Measurements from ENCODE around the gene CNN3. TPM values are rescaled to one million over a fixed set of nuclear protein-coding genes. Genes with fewer than 3 reads are reported as not detected.
A peak's percentile ranks its signal among the peaks of the same experiment; 100 is the strongest.

The CNN3 gene
- total RNA-seq, 4 donors from 2014 or later: 148 to 216 (median 175) TPM

DNA sequence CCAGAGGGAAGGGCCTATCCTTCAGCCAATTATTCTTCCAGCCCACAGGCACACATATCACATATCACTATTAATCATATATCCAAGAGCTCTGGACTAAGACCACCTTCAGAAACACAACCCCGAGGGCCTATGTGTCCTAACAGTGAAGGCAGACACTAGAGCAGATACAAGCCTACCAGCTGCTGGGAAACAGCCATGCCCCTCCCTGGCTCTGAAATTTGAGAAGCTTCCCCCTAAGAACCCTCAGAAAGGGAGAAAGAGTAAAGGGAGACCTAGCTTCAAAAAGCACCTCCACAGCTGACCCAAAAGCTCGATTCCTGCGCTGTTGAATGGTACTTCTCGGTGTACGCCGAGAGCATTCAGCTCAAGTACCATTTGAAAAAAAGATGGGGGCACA, 17.4 kb downstream of the CNN3 start:
- TF ChIP-seq, protein P1, sequence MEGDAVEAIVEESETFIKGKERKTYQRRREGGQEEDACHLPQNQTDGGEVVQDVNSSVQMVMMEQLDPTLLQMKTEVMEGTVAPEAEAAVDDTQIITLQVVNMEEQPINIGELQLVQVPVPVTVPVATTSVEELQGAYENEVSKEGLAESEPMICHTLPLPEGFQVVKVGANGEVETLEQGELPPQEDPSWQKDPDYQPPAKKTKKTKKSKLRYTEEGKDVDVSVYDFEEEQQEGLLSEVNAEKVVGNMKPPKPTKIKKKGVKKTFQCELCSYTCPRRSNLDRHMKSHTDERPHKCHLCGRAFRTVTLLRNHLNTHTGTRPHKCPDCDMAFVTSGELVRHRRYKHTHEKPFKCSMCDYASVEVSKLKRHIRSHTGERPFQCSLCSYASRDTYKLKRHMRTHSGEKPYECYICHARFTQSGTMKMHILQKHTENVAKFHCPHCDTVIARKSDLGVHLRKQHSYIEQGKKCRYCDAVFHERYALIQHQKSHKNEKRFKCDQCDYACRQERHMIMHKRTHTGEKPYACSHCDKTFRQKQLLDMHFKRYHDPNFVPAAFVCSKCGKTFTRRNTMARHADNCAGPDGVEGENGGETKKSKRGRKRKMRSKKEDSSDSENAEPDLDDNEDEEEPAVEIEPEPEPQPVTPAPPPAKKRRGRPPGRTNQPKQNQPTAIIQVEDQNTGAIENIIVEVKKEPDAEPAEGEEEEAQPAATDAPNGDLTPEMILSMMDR (IDR thresholded peaks at IDR 0.05): no peak
- DNase-seq (ENCODE audit: low spot score) (no peak), ATAC-seq (ENCODE audit: low FRiP score) (no peak)

DNA sequence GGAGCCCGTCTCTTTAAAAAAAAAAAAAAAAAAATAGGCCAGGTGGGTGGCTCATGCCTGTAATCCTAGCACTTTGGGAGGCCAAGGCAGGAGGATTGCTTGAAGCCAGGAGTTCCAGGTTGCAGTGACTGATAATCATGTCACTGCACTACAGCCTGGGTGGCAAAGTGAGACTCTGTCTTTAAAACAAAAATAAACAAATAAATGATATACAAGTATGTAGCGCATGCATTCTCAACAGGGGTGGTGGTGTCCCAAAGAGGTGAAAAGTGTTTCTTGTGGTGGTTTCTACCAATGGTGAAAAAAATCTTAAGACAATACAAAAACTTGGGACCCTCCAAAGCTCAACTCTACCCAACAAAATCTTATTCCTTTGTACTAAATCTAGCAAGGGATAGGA, 17.9 kb downstream of the CNN3 start:
- no peak for ATAC-seq (ENCODE audit: low FRiP score)
- DNase-seq (ENCODE audit: low spot score): no peak
- TF ChIP-seq, protein P1 (IDR thresholded peaks at IDR 0.05): no peak

DNA sequence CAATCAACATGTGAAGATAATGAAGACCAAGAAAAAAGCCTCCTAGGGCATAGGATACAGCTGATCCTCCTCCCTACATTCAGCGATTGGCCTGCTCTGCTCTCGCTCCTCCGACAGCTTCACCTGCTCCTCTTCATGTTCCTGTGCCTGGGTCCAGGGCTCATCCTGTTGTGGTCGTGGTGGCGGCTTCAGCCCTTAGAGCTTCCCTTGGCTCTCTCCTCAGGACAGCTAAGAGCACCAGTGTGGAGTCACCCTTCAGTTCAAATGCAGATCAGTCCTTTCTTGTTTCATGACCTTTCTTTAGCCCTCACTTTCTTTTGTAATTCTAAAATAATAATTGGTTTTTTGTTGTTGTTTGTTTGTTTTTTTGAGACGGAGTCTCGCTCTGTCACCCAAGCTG, 18.7 kb downstream of the CNN3 start:
- TF ChIP-seq, protein P1 (IDR thresholded peaks at IDR 0.05): no peak
- DNase-seq (ENCODE audit: low spot score) (no peak), ATAC-seq (ENCODE audit: low FRiP score) (no peak)

DNA sequence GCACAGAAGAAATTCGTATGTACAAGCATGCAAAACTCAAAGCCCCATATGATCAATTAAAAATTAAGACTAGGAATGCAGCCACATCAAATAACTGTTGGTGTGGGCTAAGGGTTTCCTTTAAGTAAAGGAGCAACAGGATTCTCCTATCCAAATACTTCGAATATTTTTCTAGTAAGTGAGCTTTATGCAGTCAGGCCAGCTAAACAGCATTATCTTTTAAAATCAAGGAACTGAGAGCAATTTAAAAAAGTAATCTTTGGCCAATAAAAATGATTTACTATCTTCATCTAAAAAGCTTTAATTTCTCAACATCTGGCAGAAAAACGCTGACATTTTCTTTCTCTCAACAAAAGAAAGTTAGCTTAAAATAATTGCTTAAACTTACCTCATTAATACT, 19.8 kb downstream of the CNN3 start:
- TF ChIP-seq, protein P1 (IDR thresholded peaks at IDR 0.05): no peak
- DNase-seq (ENCODE audit: low spot score): no peak
- no peak for ATAC-seq (ENCODE audit: low FRiP score)

DNA sequence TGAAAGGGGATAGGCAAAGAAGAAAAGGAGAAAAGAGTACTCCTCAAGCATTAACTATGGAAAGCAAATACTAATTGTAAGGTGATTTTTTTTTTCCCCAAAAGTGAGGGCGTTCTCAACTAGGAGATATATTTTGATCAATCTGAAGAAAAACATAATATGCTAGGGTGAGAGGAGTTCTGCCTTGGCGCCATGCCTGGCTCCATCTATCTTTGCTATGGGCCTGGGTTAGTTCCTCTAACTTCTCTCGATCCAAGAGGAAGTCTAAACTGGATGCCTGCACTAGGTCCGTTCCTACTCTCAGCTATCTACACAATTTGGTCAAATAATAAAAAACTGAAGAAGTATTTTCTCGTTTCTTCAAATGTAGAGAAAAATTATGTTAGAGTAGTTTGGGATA, 20.5 kb downstream of the CNN3 start:
- no peak for DNase-seq (ENCODE audit: low spot score)
- ATAC-seq (ENCODE audit: low FRiP score): no peak
- TF ChIP-seq, protein P1 (IDR thresholded peaks at IDR 0.05): no peak

DNA sequence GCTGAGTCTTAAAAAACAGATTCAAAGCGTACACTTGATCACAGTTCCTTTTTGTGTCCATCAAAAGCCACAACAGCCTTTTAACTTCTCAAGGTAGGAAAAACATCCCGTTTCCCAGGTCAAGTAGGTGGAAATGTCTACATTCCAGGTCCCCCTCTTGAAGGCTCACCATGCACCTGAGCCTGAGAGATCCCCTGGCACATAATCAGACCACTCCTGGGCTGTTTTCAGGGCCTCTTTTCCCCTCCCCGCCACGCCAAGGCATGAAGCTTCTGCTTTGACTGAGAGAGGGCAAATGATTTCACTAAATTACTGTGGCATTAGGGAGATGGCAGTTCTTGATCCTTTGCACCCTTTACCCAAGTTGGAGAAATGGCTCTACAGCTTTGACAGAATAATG, 21.7 kb downstream of the CNN3 start:
- DNase-seq (ENCODE audit: low spot score) (no peak), ATAC-seq (ENCODE audit: low FRiP score) (no peak)
- TF ChIP-seq, protein P1 (IDR thresholded peaks at IDR 0.05): no peak

DNA sequence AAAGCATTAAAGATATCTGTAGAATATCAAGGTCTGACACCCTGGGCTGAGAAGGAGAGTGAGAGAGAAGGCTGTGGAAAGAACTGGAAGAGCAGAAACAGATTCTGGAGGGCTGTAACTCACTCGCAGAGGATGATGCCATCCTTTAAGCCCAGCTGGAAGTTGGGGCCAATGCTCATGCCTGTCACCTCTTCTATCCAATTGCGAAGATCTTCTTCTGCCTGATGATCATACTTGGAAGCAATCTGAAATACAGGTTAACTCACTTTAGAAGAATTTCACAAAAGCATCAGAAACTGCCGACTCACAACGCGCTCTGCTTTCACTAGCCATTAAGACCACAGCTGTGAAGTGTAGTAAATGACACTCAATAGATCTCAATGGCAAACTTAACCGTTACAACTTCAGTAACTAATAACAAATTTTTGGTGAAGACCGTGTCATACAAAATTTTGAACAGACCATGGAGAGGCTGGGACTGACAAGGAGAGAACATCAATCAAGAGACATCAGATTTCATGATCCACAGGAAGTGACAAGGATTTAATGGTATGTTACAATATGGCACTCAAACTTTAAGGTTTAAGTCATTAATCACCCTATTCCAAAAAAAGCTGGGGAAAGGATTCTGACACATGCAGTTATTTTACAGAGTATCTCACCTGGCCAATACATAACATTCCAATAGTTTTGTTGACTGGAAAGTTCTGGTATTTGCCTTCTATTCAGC, 23.5 kb downstream of the CNN3 start:
- peak; percentile 37 for ATAC-seq (ENCODE audit: low FRiP score)
- TF ChIP-seq, protein P1 (IDR thresholded peaks at IDR 0.05): no peak

More for the DNA sequence above, 23.5 kb downstream of the CNN3 start:
- no peak for DNase-seq (ENCODE audit: low spot score)
